Esophagus squamous epithelium (tissue), 5 donors: ENCODE measurements around the gene BABAM2. TPM values are rescaled to one million over a fixed set of nuclear protein-coding genes. Genes with fewer than 3 reads are reported as not detected.

Experiments used
- DNase-seq: peaks from one replicate; lab custom pipeline; 2025; lab: John Stamatoyannopoulos, UW
- H3K27ac ChIP-seq, 4 donors: fragments of 200-600 bp; sonication (generic); one replicate each; pipeline ENCODE4 v1.5.1; 2016 to 2019; ENCODE audit warnings: mild to moderate bottlenecking in 1 of 4
- H3K27me3 ChIP-seq, 4 donors: fragments of 200-600 bp; sonication (generic); 1 replicate in 3 of 4; 2 replicates in 1 of 4; pipeline versions ENCODE4 v1.5.1 to v1.6.0; 2017 to 2021; ENCODE audit warnings: antibody characterized with exemption in 1 of 4
- H3K36me3 ChIP-seq, 3 donors: fragments of 200-600 bp; sonication (generic); one replicate each; pipeline ENCODE4 v1.5.1; 2016 to 2019
- H3K4me1 ChIP-seq, 3 donors: fragments of 200-600 bp; sonication (generic); one replicate each; pipeline ENCODE4 v1.5.1; 2017 to 2019
- H3K4me3 ChIP-seq, 4 donors: fragments of 200-600 bp; sonication (generic); 1 replicate in 3 of 4; 2 replicates in 1 of 4; pipeline ENCODE4 v1.5.1; 2016 to 2019; ENCODE audit warnings: mild to moderate bottlenecking in 2 of 4, moderate library complexity in 1 of 4
- H3K9me3 ChIP-seq, 3 donors: fragments of 200-600 bp; sonication (generic); one replicate each; pipeline ENCODE4 v1.5.1; 2016 to 2019
- CTCF ChIP-seq, 6 experiments: fragments of 450-650 bp in 4 of 6; fragments of 200-600 bp in 2 of 6; sonication (generic) in 2 of 6; IDR thresholded peaks; one replicate each; pipeline ENCODE4 v1.5.1; 2016 to 2019; ENCODE audit warnings: antibody characterized with exemption in 6 of 6, mild to moderate bottlenecking in 4 of 6, moderate library complexity in 4 of 6
- POLR2A ChIP-seq, 4 donors: fragments of 450-650 bp; IDR thresholded peaks; one replicate each; pipeline ENCODE4 v1.6.1; 2017; ENCODE audit warnings: antibody characterized with exemption in 4 of 4, mild to moderate bottlenecking in 4 of 4, moderate library complexity in 3 of 4
- WGBS, 2 donors: methylation state at CpG; one replicate each; pipeline ENCODE4 v1.1.5; 2018; 5-methylcytosine and 5-hydroxymethylcytosine counted together
- intact Hi-C: fragments of 100-400 bp; cut with DNase I; formaldehyde crosslinking; loops from one replicate; pipeline ENCODE4 v1.15.0; 2022
- total RNA-seq, 4 donors: library from RNA; depleted of rRNA; stranded (reverse); fragments of >200 nt; gene quantifications; one replicate each; pipeline ENCODE4 v1.1.0, GENCODE V29; 2016
- donor health status: DM: yes; HTN: yes; CAD: no.

The BABAM2 gene
- total RNA-seq, 4 donors from 2014 or later, result 16.6 to 28.3 (median 24.3) TPM

- DNase-seq, result no peak
- Histone ChIP-seq H3K4me3 (no peak overlapping the region), H3K36me3 (no peaks in the 10 kb centered on the region), H3K27ac (no peak overlapping the region), H3K4me1 (peaks cover 0 to 17% (median 0%) of the 10 kb centered on the region in 3 donors), H3K27me3 (no peaks in the 10 kb centered on the region), H3K9me3 (no peaks in the 10 kb centered on the region)
- intact Hi-C loops, result no loop called here
- WGBS, 2 donors, result 22 to 55% methylated on average over 2 of the region's 2 CpGs
- TF ChIP-seq POLR2A (IDR thresholded peaks at IDR 0.05) (no peak), CTCF (IDR thresholded peaks at IDR 0.05) (no peak)
These were observed 177.6 kb downstream of the BABAM2 start for GRCh38 chr2:28068088-28068487.

- TF ChIP-seq POLR2A (IDR thresholded peaks at IDR 0.05), result no peak
- no peak for TF ChIP-seq CTCF (IDR thresholded peaks at IDR 0.05)
- Histone ChIP-seq H3K4me3 (no peak overlapping the region), H3K27ac (no peak overlapping the region), H3K9me3 (no peaks in the 10 kb centered on the region), H3K36me3 (no peaks in the 10 kb centered on the region), H3K4me1 (peaks cover 0 to 17% (median 0%) of the 10 kb centered on the region in 3 donors), H3K27me3 (no peaks in the 10 kb centered on the region)
- DNase-seq, result no peak
- WGBS, 2 donors, result 80 to 86% methylated on average over 5 of the region's 5 CpGs
- intact Hi-C loops, result no loop called here
These were observed 178.0 kb downstream of the BABAM2 start for GRCh38 chr2:28068527-28068926.

- TF ChIP-seq POLR2A (IDR thresholded peaks at IDR 0.05) (no peak), CTCF (IDR thresholded peaks at IDR 0.05) (no peak)
- Histone ChIP-seq H3K27ac (no peak overlapping the region), H3K9me3 (no peaks in the 10 kb centered on the region), H3K4me3 (no peak overlapping the region), H3K4me1 (peaks cover 0 to 29% (median 0%) of the 10 kb centered on the region in 3 donors), H3K36me3 (no peaks in the 10 kb centered on the region), H3K27me3 (no peaks in the 10 kb centered on the region)
- intact Hi-C loops, result no loop called here
- 62 to 68% methylated on average over 5 of the region's 5 CpGs for WGBS, 2 donors
- no peak for DNase-seq
These were observed 180.7 kb downstream of the BABAM2 start for GRCh38 chr2:28071221-28071620.

- Histone ChIP-seq H3K27ac (no peak overlapping the region), H3K9me3 (no peaks in the 10 kb centered on the region), H3K36me3 (no peaks in the 10 kb centered on the region), H3K27me3 (no peaks in the 10 kb centered on the region), H3K4me1 (peaks cover 0 to 16% (median 0%) of the 10 kb centered on the region in 3 donors), H3K4me3 (no peak overlapping the region)
- WGBS, 2 donors, result 64 to 73% methylated on average over 1 of the region's 1 CpG
- intact Hi-C loops, result no loop called here
- DNase-seq, result no peak
- TF ChIP-seq POLR2A (IDR thresholded peaks at IDR 0.05) (no peak), CTCF (IDR thresholded peaks at IDR 0.05) (no peak)
These were observed 183.6 kb downstream of the BABAM2 start for GRCh38 chr2:28074137-28074536.

GRCh38 chr2:28080911-28081310 is 190.4 kb downstream of the BABAM2 start:
- Histone ChIP-seq H3K36me3 (no peaks in the 10 kb centered on the region), H3K27me3 (no peaks in the 10 kb centered on the region), H3K27ac (peak overlapping the region; percentile 18 to 72 (median 68)), H3K9me3 (no peaks in the 10 kb centered on the region), H3K4me1 (peaks cover 0 to 19% (median 3%) of the 10 kb centered on the region in 3 donors), H3K4me3 (no peak overlapping the region)
- TF ChIP-seq POLR2A (IDR thresholded peaks at IDR 0.05) (no peak), CTCF (IDR thresholded peaks at IDR 0.05) (no peak)
- DNase-seq, result no peak
- WGBS, 2 donors, result 54 to 62% methylated on average over 5 of the region's 5 CpGs
- intact Hi-C loops, result no loop called here
